8988T (cell line): ENCODE measurements around the gene GPR84.
"Not testable (repeated sequence)": the region's sequence is repeated elsewhere in the genome, so short reads cannot be mapped to it uniquely, and the experiment has no call there.

Experiments used
- DNase-seq: peaks from one replicate; pipeline ENCODE4 v3.0.0; 2011

GPR84 gene

DNA sequence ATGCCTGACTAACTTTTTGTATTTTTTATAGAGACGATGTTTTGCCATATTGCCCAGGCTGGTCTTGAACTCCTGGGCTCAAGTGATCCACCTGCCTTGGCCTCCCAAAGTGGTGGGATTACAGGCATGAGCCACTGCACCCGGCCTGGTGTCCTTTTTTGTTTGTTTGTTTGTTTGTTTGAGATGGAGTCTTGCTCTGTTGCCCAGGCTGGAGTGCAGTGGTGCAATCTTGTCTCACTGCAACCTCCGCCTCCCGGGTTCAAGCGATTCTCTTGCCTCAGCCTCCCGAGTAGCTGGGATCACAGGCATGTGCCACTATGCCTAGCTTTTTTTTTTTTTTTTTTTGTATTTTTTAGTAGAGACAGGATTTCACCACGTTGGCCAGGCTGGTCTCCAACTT, 10.0 kb downstream of the GPR84 start:
- not testable (repeated sequence) for DNase-seq

GRCh38 chr12:54352891-54353874, 11.1 kb downstream of the GPR84 start:
- DNase-seq, result no peak

DNA sequence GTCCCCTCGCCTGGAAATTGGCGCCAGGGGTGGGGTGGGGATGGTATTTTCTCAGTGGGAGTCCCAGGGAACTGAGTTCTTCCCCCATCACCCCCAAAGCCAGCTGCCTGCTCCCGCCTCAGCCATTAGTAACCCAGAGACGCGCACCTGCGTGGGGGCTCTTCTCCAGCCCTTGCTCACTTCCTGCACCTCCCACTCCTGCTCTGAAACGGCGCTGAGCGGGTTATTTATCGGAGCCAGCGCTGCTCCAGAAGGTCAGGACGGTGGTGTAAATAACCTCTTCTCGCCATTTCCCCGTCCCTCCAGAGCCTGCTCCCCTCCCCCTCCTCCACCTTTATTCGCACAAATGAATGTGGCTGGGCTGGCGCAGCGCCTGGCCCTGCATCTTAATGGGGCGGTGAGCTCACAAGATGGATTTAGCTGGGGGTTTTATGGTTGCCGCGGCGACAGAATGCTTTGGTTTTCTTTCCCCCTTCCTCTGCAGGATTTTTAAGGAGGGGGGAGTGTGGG, 12.2 kb downstream of the GPR84 start:
- DNase-seq, result no peak

- no peak for DNase-seq
These were observed 12.9 kb downstream of the GPR84 start for GRCh38 chr12:54351341-54351740.

- no peak for DNase-seq
These were observed 13.5 kb downstream of the GPR84 start for GRCh38 chr12:54350743-54351142.

GRCh38 chr12:54349679-54350078, 14.6 kb downstream of the GPR84 start:
- DNase-seq, result no peak

GRCh38 chr12:54349036-54349435, 15.2 kb downstream of the GPR84 start:
- DNase-seq, result no peak

- no peak for DNase-seq
These were observed 22.6 kb downstream of the GPR84 start for GRCh38 chr12:54341378-54342300.

DNA sequence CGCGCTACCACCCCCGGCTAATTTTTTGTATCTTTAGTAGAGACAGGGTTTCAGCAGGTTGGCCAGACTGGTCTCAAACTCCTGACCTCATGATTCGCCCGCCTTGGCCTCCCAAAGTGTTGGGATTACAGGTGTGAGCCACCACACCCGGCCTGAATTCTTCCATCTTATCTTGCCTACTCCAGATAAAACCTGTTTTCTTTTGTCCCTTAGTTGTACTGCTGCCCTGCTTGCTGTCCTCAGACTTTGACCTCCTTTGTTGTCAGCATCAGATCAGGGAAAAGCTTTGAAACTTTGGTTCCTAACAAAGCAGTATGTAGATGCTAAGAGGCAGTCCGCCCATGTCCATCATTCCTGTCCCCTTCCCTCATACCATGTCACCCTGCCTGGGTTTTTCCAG, 23.4 kb downstream of the GPR84 start:
- DNase-seq, result no peak

GRCh38 chr12:54338698-54339296, 25.5 kb downstream of the GPR84 start:
- DNase-seq, result no peak

GRCh38 chr12:54337854-54338650, 26.2 kb downstream of the GPR84 start:
- DNase-seq, result no peak

DNA sequence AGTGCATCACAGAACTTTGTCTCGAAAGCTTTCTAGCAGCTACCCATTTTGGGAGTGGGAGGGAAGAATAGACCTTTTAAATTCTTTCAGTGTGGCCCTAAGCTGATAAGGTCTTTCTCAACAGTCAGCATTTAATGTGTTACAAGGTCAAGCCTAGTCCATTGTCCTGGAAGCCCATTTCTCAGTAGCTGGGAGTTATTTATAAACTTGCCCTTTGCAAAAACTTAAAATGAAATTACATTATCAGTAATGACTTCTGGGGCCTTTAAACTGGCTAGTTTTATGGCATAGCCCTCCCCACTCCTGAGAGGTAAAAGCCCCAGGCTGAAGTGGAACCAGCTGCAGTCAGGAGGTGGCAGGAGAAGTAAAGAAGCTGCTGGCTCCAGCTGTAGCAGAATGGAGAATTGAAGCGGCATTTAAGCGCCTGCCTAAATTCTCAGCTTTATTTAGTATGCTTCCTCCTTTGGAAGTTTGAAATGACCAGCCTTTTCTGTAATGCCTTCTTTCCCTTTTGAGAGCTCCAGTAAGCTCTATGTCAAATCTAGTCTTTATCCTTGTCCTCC, 26.9 kb downstream of the GPR84 start:
- no peak for DNase-seq

DNA sequence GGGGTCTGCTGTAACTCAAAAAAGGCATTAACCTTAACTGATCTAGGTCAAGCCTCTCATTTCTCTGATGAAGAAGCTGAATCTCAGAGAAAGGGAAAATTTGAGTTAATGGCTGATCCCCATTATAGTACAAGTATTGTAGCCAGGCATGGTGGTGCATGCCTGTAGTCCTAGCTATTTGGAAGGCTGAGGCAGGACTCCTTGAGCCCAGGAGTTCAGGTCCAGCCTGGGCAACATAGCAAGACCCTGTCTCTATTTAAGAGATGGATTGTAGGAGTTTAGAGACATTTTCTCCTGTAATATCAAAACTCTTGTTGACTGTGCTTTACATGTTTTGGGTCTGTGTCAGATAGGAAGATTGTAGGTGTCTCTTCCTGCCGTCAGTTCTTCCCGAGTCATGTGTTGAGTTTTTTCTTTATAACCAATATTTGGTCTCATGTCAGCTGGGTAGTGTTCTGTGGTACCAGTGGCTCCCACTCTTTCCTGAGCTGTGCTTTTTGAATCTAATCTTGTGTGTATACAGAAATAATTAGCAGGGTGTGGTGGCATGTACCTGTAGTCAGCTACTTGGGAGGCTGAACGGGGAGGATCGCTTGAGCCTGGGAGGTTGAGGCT, 30.8 kb downstream of the GPR84 start:
- no peak for DNase-seq

- no peak for DNase-seq
These were observed 32.8 kb downstream of the GPR84 start for GRCh38 chr12:54331461-54331860.

DNA sequence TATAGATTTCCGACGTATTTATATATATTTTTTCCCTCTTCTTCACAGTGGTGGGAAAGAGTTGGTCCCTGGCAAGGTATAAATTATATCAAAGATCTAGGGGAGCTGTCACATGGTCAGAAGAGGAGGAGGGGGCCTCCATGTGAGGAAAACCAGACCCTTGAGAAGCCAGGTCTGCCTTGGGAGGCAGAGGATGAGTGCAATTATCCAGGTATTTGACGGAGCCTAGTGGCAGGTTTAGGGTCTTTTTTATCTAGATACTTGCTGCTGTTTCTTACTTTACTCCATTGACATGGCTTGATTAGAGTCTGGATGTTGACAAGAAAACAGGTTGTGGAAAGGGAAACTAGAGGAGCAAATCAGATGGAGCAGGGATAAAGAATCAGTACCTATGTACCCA, 33.8 kb downstream of the GPR84 start:
- DNase-seq, result no peak

- DNase-seq, result no peak
These were observed 34.5 kb downstream of the GPR84 start for GRCh38 chr12:54329759-54330158.

- DNase-seq, result no peak
These were observed 35.5 kb downstream of the GPR84 start for GRCh38 chr12:54328595-54329337.

DNA sequence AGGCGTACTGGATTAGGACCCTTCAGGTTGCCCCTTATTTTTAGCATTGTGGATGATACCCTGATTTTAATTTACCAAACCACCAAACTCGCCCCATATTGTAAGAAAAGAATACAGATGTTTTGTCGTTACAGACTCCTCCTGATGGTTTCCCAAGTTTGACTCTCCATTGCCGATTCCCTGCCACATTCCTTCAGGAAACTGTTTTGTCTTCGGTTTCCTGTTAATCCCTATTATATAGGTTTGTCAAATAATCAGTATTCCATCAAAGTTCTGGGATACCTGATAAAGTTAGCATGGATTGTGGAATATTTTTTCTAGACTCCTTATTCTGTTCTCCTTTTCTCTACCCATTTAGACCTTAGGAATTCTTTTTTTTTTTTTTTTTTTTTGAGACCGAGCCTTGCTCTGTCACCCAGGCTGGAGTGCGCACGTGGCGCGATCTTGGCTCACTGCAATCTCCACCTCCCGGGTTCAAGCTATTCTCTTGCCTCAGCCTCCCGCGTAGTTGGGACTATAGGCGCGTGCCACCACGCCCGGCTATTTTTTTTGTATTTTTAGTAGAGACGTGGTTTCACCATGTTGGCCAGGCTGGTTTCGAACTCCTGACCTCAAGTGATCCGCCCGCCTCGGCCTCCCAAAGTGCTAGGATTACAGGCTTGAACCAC, 38.7 kb downstream of the GPR84 start:
- not testable (repeated sequence) for DNase-seq

GRCh38 chr12:54324617-54325441, 39.5 kb downstream of the GPR84 start, which contains the start of gene COPZ1:
Gene COPZ1 (plus strand): TSS chr12:54325131. CDS start chr12:54325164, 33 bp downstream.
- DNase-seq, result peak; percentile 61
